A172 (cell line): ENCODE results near the gene TNS1. TPM values are rescaled to one million over a fixed set of nuclear protein-coding genes. Genes with fewer than 3 reads are reported as not detected.
A peak's percentile ranks its signal among the peaks of the same experiment; 100 is the strongest.

Experiments used
- DNase-seq: peaks from one replicate; pipeline ENCODE4 v3.0.0-alpha.2; 2015; ENCODE audit warnings: low spot score
- total RNA-seq: library from RNA; depleted of rRNA; stranded (reverse); fragments of >200 nt; shearing (Covaris generic); gene quantifications from 2 replicates; pipeline ENCODE4 v1.2.3, GENCODE V29; 2014

The TNS1 gene
- total RNA-seq, 1 experiment from 2014 or later, result 1.6 TPM

DNA sequence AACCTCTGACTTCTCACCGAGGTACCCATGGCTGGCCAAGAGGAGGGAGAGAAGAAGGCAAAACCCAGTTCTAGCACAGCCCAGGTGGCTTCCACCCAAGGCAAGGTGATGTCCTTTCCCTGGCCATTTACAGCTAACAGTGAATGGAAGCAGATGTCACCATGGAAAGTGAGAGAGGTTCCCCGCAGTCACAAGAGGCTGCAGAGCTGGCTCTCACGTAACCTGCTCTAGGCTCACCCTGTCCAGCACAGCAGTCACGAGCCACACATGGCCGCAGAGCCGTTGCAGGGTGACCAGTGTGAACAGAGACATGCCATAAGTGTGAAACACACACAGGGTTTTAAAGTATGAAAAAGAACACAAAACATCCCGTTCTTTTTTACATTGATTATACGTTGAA is 169.4 kb downstream of the TNS1 start:
- DNase-seq, result no peak

DNA sequence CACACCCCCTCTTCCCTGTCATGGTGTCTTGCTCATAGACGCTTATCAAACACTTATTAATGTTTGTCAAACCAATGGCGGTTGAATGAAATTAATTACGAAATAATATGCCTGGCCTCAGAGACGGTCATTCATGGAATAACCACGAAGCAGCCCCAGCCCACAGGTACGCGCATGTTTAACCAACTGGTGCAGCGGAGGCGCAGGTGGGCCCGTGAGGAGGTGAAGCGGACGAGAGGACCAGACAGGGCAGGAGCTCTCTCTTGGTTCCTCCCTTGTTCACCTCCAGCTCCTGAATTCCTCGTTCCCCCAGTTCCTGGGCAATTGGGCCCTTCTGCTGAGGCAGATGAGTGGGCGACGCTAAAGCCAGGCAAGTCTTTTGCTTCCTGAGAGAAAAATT is 169.8 kb downstream of the TNS1 start:
- DNase-seq, result no peak

DNA sequence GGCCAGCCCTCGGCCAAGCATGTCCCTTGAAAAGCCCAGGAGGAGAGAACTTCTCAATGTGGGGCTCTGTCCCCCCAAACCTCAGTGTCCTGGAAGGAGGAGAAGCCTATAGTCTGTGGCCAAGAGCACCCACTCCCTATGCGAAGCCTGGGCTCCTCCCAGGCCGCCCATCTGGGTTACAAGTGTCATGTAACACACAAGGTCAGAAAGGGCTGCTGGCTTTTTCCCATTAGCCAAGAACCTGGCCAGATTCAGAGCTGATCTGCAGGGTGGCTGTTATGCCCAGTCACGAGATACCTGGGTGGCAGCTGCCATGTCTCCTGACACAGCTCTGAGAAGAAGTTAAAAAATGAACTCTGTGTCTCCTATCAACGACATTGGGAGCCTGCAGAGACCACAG is 170.7 kb downstream of the TNS1 start:
- no peak for DNase-seq

DNA sequence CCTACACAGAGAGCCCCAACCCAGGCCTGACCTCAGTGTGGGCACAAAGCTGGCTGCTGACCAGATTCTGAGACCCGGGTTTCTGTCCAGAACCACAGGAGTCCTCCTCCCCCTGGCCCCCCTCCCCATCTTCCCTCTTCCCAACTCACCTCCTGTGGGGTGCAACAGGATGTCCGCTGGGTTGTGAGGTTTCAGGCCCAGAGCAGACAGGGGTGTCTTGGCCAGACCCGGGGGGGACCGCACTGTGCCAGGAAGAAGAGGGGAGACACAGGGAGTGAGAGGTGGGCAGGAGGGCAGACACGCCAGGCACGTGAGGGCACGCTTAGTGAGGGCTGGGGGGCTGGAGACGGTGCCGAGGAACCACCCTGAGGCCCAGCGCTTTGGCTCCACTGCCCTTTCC is 171.5 kb downstream of the TNS1 start:
- DNase-seq, result no peak

DNA sequence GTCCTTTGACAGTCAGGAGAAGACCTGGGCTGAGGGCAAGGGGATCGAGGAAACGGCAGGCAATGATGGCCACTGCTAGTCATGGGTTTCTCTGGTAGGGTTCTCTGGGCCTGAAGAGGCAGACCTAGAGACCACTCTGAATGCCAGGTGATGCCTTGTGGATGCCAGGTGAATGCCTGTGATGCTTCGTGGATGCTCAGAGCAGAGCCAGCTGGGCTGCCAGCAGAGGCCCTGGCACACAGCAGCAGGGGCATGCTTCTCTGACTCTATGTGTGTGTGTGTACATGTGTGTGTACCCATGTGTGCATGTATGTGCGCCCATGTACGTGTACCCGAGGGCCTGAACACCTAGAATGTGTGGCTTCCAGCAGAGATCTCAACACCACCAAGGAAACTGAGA is 172.0 kb downstream of the TNS1 start:
- no peak for DNase-seq

DNA sequence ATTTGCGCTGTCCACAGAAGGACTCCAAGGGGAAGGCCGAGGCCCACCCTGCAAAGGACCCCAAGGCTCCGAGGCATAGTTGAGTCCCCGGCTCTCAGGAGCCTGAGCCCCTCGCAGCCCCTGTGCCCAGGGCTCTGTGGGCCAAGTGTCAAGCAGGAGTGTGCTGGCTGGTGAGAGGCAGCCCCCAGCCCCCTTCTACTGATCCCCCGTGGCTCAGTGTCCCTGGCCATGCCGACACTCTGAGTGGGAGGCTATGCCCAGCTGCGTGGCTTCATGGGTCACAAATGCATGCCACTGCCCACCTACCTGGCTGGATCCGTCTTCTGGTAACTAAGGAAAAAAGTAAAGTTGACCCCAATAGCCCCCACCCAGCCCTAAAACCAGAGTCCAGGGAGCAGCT is 172.7 kb downstream of the TNS1 start:
- no peak for DNase-seq

DNA sequence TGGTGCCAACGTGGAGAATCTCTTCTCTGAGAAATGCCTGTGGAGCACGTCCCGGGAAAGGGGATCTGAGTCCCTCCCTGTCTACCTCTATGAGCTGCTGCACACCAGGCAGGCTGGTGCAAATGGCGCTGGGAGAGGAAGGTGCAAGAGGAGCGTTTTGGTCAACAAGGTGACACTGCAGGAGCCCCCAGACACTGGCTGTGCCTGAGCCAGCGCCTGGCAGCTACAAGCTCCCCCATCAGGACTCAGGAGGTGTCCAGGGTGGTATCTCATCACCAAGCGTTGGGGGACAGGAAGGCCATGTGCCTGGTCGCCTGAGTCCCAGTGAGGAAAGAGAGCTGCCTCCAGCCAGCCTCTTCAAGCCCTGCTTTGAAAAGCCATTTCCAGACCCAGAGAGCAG is 173.4 kb downstream of the TNS1 start:
- no peak for DNase-seq

DNA sequence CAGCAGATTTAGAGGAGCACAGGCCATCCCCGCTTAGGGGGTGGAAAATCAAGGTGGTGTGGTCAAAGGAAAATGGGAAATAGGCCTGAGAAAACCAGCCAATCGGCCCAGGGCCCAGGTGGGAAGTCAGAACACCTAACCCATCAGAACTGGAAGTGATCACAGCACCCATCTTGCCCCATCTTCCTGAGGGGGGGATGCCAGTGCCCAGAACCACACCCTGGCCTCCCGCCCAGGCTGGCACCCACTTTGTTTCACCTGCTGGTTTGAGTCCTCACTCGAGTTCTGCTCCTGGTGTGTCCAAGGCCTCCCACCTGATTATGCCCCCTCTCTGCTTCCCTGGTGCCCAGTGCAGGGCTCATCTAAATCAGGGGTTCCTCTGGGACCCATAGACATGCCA is 174.5 kb downstream of the TNS1 start:
- DNase-seq, result no peak

DNA sequence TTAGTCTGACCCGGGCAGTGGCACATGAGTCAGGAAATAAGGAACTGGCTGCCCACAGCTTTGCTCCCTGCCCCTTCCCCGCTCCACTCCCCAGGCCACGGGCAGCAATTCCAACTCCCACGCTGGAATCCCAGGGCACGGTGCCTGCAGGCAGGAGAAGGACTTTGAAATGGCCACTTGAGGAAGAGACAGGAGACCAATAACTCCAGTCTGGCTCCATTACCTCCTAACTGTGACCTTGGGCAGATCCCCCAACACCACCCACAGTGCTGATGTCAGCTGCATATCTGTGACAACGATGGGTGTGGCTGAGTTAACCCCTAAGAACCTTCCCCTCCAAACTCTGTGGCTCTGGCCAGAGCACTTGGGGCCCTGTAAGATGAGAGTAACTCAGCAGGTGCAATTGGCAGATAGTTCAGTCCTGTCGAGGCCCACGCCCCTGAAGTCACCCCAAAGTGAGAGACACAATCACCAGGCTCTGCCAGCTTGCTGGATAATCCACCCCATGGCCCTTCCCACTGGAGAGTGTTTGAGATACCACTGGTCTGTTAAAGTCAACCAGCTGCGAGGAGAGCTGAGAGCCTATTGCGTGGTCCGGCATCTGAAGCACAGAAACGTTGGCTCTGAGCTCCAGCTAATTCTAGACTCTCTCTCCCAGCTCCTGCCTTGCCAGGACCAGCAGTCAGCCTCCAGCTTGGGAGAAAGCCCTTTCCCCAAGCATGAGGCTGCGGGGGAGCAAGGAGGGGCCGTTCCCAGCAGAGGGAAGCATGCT is 175.2 kb downstream of the TNS1 start:
- no peak for DNase-seq

DNA sequence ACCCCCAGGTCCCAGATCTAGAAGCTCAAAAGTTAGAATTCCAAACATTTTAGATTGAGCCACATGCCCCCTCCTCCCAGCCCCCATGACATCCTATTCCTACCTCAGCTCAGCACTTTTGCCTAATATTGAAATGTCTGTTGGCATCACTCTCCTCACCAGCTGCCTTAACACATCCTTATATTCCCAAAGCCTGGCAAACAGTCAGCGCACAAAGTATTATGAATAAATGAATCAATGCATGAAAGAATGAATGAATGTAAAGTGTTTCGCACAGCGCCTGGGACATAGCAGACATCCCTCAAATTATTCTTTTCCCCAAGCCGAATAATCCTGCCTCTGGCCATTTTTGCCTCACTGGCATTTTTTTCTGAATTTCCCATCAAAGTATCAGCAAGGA is 175.8 kb downstream of the TNS1 start:
- DNase-seq, result no peak

DNA sequence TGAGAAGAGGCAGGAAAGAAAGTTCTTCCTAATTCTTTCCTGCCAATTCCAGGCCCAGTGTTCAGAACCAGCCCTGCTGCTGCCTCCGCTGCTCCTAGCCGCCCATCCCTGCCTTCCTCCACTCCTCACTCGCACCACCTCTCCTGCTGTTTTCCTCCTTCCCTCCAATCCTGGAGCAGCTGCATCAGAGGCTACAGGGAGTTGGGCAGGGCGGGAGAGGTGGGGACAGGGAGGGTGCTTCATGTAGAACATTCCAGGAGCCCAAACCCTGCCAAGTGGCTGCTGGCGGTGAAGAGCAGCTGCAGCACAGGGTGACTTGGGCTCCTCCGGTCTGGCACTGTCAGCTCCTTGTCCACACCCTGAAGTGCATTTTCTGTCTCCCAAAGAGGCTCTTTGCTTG is 176.3 kb downstream of the TNS1 start:
- no peak for DNase-seq

DNA sequence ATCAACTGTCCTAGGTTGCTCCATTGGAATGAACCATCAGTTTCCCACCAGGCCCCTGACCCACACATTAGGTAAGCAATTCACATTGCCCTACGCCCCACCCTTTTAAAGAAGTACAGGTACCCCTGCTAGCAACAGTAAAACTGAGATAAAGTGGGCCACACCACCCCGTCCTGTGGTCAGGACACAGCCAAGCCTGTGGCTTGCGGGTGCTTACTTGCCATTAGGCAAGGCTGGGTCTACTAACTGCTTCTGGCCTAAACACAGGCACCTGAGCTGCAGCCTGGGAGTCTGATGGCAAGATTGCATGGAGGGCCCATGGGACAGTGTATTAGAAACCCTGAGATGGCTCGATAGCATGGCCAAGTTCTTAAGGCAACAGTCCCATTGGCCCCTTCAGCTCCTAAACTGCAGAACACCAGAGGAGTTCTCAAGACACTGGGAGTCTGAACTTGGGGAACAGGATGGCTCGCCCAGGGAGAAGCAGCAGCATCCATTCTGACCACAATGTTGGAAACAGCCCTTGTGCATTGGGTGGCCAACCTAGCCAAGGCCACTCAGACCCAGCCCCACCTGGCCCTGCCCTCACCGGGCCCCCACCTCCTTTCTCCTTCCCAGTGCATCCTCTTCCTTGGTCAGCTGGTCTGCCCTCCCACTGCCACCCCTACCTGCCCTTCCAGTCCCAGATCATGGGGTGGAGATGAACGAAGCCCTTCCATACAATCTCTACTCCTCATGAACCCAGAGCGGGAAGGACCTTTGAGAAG is 177.1 kb downstream of the TNS1 start:
- no peak for DNase-seq

DNA sequence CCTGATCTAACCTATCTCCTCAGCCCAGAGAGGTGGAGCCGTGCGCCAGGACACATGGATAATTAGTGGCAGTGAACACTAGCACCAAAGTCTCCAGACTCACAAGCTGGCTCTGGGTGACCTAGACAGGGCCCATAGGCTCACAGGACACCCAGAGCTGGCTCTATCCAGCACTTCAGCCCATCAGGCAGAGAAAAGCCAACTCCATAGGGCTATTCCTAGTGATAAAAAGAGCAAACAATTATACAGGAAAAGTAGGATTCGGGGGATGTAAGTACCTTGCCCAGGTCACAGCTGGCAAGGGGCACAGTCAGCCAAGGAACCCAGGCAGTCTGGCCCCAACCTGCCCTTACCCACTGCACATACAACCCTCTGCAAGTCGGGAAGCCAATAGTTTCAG is 178.6 kb downstream of the TNS1 start:
- DNase-seq, result no peak

DNA sequence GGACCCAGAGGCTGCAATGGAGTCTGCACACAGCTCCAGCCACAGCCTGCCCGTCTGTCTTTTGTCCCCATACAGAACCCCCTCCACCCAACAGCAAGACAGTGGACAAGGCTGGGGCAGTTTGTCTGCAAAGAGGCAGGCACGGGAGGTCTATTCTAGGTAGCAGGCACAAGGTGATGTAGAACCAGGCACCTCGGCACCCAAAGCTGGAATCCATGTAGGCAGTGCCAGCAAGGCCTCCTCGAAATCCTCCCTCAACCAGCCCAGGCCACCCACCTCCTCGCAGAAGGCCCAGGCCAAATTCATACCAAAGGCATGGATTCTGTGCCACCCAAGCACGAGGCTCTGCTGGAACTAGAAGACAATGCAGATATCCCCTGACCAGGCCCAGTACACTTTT is 179.2 kb downstream of the TNS1 start:
- no peak for DNase-seq

DNA sequence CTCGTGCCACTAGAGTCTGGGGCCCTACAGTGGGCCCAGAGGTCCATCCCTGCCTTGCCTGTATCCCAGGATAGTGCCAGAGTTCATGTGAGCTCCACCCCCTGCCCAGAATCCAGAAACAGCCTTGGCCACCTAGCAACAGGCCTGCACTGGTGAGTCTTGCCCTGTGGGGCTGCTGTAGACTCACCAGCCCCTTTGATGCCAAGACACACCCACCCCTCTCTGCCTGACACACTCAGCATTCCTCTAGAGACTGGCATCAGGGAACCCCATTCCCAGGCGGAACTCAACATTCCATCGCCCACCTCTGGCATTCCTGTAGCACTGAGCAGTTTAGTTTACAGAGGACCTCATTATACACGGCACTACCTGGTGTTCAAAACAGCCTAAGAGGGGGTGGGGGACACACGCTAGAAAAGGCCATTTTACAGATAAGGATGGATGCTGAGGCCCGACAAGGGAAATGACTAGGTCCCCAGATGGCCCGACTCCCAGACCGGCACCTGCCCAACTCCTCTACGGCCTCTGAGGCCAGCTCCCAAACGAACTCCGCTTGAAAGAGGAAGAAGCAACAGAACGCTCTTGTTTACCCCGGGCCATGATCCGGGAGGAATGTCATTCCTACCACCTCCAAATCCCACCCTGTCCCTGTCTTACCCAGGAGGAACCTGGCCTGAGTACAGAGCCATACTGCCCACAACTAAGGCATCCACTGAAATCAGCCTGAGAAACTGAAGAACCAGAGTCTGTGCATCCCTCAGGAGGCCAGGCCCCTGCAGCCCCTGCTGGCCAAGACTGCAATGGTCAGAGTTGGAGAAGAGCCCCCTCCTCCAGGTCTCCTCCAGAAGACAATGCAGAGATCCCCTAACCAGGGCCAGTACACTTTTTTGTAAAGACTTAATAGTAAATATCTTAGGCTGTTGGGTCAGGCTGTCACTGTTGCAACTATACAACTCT is 180.2 kb downstream of the TNS1 start:
- peak; percentile 57 for DNase-seq

DNA sequence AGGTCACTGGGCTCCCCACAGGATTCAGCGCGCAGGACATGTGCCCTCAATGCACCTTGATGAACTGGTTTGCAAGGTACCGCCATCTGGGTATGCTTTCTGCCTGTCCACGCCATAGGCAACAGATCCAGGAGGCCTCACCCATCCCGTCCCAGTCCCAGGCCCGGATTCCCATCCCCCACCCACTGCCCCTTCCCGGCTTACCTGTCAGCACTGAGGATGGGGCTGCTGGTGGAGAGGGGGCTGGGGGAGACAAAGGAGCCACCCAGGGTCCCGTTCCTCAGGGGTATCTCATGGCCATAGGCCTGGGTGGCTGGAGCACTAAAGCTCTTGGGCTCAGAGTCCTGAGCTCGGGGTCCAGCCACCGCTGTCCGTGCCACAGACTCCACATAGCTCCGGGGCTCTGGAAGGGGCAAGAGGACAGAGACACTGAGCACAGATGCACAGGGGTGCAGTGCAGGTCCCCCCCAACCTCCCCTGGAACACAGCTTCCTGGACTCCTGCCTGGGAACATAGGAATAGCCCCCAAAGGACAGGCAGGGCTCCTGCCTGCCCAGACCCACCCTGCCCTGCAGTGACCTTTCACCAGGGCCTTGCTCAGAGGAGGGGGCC is 181.2 kb downstream of the TNS1 start:
- DNase-seq, result no peak

DNA sequence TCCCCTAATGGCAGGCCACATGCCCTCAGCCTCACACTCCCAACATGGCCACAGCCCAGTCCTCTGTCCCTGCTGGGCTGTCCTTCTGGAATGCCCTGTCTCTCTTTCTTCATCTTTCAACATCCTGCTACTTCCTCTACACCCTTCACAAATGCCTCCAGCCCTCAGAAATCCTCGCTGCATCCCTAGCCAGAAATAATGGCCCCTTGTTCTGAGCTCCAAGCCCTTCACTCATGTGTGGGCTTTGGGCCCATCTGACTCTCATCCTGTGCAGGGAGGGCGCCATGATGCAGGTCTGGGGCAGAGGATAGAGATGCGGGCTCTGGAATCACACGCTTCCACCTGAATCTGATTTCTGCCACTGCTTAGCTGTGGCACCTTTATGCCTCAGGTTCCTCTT is 181.9 kb downstream of the TNS1 start:
- DNase-seq, result no peak

DNA sequence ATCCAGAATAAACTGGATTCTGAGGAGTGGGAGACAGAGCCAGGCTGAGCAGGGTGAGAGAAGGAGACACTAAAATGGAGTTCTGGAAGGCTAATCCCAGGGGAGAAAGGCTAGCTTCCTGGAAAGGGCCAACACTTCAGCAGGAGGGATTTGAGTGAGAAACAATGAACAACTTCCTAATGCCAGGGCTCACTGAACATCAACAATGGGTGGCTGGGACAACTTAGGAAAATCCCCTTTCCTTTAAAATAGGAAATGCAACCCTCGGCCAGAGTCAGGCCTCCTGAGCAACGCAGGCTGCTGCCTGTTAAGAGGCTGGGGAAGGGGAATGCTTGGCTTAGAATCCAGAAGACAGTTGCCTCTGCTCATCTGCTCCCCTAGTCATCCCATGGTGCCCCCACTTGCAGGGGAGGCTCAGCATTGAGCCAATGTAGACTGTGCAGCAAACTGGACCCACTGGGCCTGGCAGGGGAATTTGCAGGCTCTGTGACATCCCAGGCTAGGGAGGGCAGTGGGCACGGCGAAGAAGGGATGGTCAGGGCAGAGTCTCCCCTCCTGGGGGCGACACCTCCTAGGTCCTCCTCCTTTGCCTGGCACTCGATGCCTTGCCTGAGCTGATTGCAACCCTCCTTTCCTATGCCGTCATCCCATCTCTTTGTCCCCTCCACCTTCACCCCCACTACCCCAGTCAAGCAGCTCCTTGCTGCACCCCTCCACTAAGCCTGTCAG is 182.5 kb downstream of the TNS1 start:
- DNase-seq, result no peak

DNA sequence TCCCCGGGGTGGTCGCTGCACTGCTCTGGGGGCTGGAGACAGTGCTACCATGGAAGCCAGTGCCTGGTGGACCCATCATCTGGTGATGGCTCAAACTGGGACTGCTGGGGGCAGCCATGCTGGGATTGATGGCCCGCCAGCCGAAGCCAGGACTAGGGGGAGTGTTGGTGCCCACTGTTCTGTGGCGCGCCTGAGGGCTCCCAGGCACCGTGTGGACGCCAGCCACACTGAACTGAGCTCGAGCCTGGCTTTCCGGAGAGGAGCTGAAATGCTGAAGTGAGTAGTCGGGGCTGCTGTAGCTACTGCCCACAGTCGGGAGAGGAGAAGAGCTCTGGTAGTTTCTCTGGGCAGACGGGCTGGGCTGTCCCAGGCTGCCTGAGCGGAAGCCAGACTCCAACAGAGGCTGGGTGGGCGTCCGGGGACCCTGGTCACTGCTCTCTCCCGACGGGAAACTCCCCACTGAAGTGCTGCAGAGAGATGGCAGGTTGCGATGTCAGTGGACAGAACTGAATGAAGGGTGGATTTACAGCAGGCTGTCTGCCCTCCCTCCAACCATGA is 184.4 kb downstream of the TNS1 start:
- no peak for DNase-seq

DNA sequence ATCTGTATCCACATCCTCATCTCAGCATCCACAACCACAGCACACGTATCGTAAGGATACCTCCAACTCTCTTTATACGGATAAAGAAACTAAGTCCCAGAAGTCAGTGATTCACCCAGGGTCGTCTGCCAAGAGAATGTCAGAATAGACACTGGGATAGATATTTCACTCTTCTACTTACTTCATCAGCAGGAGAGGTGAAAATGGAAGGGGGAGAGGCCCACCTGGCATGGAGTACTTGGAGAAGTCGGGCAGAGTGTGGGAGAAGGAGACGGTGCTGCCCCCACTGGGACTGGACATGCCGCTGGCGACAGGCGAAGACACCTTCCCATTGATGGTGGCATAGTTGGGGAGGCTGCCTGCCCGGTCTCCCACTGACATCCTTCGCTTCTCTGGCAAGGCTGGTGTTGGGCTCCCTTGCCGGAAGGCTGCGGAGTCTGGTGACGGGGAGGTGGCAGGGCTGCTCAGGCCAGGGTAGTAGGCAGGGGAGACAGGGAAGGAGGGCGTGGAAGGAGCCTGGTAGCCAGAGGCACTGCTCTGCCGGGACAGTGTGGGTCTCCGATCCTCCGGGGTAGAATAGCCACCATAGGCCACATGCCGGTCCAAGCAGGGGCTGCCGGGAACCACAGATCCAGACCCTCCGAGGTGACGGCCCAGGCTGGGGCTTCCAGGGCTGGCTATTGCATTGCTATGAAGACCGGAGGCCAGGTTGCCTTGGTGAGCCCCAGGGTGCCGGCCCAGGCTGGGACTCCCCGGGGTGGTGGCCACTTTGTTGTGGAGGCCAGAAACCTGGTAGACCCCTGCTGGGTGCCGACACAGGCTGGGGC is 185.1 kb downstream of the TNS1 start:
- no peak for DNase-seq
